ENCODE data around the gene WDR88. TPM values are rescaled to one million over a fixed set of nuclear protein-coding genes. Genes with fewer than 3 reads are reported as not detected.

Gene WDR88
- total and polyA plus RNA-seq, 10 of the 15 experiments (the other 5 are each of a cell fraction or from before 2014, with no cell fraction given) = 0.19 to 0.34 TPM; not detected in 8

DNA sequence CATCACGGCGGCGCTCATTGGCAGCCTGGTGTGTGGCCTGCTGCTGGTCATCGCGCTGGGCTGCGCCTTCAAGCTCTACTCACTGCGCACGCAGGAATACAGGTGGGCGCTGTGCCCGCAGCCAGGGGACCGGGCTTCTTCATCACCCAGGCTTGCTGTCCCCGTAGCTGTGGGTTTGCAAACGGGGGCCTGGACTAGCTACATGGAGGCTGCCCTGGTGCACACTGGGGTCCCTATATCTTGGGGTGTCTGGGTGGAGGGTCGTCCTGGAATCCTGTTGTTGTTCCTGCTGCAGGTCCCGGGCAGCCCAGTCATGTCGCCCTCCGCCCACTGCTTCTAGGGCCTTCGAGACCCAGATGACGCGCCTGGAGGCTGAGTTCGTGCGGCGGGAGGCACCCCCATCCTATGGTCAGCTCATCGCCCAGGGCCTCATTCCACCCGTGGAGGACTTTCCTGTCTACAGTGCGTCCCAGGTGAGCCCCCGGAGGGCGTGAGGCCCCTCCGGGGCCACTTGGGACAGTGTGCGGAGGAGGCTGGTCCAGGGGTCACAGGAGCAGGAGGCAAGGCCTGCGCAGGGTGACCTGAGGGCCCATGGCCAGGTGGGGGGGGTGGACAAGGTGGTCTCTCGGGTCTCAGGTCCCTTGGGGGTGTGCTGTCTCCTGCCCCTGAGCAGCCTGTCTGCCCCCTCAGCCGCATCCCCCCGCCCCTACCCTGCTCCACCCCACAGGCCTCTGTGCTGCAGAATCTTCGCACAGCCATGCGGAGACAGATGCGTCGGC, 74.5 kb downstream of the WDR88 start (continued):
- TF ChIP-seq, protein P1, sequence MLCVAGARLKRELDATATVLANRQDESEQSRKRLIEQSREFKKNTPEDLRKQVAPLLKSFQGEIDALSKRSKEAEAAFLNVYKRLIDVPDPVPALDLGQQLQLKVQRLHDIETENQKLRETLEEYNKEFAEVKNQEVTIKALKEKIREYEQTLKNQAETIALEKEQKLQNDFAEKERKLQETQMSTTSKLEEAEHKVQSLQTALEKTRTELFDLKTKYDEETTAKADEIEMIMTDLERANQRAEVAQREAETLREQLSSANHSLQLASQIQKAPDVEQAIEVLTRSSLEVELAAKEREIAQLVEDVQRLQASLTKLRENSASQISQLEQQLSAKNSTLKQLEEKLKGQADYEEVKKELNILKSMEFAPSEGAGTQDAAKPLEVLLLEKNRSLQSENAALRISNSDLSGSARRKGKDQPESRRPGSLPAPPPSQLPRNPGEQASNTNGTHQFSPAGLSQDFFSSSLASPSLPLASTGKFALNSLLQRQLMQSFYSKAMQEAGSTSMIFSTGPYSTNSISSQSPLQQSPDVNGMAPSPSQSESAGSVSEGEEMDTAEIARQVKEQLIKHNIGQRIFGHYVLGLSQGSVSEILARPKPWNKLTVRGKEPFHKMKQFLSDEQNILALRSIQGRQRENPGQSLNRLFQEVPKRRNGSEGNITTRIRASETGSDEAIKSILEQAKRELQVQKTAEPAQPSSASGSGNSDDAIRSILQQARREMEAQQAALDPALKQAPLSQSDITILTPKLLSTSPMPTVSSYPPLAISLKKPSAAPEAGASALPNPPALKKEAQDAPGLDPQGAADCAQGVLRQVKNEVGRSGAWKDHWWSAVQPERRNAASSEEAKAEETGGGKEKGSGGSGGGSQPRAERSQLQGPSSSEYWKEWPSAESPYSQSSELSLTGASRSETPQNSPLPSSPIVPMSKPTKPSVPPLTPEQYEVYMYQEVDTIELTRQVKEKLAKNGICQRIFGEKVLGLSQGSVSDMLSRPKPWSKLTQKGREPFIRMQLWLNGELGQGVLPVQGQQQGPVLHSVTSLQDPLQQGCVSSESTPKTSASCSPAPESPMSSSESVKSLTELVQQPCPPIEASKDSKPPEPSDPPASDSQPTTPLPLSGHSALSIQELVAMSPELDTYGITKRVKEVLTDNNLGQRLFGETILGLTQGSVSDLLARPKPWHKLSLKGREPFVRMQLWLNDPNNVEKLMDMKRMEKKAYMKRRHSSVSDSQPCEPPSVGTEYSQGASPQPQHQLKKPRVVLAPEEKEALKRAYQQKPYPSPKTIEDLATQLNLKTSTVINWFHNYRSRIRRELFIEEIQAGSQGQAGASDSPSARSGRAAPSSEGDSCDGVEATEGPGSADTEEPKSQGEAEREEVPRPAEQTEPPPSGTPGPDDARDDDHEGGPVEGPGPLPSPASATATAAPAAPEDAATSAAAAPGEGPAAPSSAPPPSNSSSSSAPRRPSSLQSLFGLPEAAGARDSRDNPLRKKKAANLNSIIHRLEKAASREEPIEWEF (IDR thresholded peaks at IDR 0.05; ENCODE audit: insufficient replicate concordance, low read depth, low read length) = no peak
- no peak for TF ChIP-seq ZBED1 (IDR thresholded peaks at IDR 0.05; ENCODE audit: borderline replicate concordance)
- no peak for TF ChIP-seq ELK1 (IDR thresholded peaks at IDR 0.05; ENCODE audit: low read depth, low read length)
- no peak for TF ChIP-seq NFYB (IDR thresholded peaks at IDR 0.05; ENCODE audit: insufficient read depth, low read depth, low read length)
- no peak for TF ChIP-seq FOXK2 (IDR thresholded peaks at IDR 0.05)
- TF ChIP-seq HDGF (IDR thresholded peaks at IDR 0.05) = no peak
- TF ChIP-seq SMAD5 (IDR thresholded peaks at IDR 0.05; ENCODE audit: low read depth) = no peak
- TF ChIP-seq GATAD2B (conservative IDR thresholded peaks at IDR 0.05; ENCODE audit: low read depth) = no peak
- no peak for TF ChIP-seq POLR2AphosphoS5 (IDR thresholded peaks at IDR 0.05; ENCODE audit: low read length)
- no peak for TF ChIP-seq SUPT20H (IDR thresholded peaks at IDR 0.05; ENCODE audit: borderline replicate concordance, control insufficient read depth, low read depth, low read length)

Data from GM12878 (cell line).